HS-5 (cell line): ENCODE results near the gene SKIL.
"Not testable (repeated sequence)": the region's sequence is repeated elsewhere in the genome, so short reads cannot be mapped to it uniquely, and the experiment has no call there.

Experiments
- DNase-seq: peaks from one replicate; pipeline ENCODE4 v3.0.0-alpha.2; 2012; ENCODE audit warnings: low read depth

The SKIL gene, protein sequence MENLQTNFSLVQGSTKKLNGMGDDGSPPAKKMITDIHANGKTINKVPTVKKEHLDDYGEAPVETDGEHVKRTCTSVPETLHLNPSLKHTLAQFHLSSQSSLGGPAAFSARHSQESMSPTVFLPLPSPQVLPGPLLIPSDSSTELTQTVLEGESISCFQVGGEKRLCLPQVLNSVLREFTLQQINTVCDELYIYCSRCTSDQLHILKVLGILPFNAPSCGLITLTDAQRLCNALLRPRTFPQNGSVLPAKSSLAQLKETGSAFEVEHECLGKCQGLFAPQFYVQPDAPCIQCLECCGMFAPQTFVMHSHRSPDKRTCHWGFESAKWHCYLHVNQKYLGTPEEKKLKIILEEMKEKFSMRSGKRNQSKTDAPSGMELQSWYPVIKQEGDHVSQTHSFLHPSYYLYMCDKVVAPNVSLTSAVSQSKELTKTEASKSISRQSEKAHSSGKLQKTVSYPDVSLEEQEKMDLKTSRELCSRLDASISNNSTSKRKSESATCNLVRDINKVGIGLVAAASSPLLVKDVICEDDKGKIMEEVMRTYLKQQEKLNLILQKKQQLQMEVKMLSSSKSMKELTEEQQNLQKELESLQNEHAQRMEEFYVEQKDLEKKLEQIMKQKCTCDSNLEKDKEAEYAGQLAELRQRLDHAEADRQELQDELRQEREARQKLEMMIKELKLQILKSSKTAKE

DNA sequence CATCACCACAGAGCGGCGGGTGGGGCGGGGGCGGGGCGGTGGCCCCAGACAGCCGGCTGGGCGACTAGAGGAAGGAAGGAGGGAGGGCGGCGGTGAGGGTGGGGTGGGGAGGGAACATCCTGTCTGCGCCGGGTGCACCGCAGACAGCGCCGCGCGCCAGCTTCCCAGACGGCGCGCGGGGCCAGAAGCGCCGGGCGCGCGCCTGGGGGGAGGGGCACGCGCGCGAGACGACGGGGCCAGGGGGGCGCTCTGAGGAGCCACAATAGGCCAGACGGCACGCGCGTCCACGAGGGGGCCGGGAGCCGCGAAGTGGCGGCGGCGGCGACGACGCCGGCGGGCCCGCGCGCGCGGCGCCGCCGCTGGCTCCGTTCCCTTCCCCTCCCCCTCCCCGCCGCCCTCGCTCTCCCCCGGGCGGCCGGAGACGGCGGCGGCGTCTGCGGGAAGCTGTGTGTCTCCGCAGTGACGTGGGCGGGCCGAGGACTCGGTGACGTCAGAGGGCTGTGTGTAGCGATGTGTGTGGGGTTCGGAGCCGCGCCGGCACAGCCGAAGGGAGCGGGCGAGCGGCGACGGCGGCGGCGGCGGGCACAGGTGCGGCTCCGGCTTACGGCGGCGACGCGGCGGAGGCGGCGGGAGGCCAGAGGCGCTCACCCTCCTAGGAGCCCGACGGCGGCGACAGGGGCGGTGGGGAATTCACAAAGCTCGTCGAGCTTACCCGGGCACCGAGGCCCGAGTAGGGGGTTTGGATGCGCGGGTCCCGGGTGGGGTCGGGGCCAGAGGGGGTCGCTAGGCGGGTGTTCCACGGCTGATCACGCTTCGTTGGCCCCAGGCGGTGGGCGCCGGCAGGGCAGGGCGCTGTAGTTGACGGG lies at the start of gene SKIL:
TSS of gene SKIL (plus strand) at position 540 of the 866 bp plus-strand sequence. CDS start 2,617 bp downstream, outside the sequence.
- peak; percentile 63 for DNase-seq

DNA sequence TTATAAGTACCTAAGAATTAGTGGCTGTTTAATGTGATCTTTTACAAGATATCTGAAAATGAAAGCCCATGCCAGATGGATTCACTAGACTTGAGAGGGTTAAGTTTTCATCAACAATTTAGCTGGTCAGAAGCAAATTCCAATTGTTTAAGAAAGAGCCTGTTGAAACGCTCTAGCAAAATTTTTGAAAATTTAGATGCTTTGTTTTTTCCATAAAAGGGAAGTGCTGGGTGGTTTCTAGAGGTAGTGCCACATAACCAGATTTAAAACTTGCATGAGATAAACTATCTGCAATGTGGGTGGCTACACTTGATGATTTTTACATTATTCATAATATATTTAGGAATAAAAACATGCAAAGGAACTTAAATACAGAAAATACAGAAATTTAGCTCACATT lies 48.5 kb upstream of the SKIL start:
- DNase-seq, result no peak

DNA sequence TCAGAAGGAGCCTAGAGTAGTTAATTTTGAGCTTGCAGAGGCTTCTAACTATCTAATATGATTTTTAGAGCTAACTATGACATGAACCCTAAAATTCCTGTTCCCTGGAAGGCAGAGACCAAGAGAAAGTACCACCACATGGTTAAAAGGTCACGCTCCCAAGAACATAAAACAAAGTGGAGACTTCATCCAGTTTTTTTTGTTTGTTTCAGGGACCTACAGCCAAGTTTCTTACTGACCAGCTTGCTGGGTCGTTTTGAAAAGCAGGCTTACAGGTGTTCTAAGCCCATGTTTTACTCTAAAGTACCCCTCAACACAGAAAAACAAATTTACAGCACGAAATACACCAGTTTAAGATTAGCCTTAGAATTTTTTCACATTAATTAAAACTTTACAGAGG lies 39.6 kb upstream of the SKIL start:
- DNase-seq, result no peak

DNA sequence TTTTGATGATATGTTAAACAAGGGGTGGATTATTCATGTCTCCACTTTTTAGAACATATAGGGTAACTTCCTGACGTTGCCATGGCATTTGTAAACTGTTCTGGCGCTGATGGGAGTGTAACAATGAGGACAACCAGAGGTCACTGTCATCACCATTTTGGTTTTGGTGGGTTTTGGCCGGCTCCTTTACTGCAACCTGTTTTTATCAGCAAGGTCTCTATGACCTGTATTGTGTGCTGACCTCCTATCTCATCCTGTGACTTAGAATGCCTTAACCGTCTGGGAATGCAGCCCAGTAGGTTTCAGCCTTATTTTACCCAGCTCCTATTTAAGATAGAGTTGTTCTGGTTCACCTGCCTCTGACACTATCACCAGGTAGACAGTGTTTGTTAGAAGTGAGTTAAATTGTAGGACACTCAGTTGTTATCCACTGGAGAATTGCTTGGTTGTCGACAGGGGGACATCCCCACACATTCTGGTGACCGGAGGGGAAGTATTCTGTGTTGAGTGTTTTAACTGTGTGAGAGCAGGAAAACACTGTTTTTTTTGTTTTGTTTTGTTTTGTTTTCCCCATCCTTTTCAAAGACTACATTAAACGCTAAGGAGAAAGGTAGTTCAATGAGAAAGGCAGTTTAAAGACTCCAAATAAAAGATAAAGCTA lies 36.9 kb upstream of the SKIL start:
- DNase-seq, result no peak

DNA sequence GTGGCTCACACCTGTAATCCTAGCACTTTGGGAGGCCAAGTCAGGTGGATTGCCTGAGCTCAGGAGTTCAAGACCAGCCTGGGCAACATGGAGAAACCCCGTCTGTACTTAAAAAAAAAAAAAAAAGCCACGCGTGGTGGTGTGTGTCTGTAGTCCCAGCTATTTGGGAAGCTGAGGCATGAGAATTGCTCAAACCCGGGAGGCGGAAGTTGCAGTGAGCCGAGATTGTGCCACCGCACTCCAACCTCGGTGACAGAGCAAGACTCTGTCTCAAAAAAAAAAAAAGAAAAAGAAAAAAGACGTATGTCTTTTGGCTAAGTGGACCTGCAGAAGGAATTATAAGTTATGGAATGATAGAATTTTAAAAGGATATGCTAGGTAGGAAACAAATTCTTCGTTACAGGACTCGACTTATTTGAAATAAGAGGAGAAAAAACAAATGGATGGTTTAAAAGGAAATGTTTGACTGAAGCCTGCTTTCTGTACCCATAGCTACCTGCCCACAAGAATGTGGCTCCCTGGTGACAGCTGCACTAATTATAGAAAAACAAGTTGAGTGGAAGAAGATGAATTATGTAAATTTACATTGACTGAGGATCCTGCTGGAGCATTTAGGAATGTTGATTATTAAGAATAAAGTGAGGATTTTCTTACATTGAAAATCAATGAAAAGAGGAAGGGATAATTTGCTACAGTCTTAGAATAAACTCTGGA lies 36.0 kb upstream of the SKIL start:
- no peak for DNase-seq

DNA sequence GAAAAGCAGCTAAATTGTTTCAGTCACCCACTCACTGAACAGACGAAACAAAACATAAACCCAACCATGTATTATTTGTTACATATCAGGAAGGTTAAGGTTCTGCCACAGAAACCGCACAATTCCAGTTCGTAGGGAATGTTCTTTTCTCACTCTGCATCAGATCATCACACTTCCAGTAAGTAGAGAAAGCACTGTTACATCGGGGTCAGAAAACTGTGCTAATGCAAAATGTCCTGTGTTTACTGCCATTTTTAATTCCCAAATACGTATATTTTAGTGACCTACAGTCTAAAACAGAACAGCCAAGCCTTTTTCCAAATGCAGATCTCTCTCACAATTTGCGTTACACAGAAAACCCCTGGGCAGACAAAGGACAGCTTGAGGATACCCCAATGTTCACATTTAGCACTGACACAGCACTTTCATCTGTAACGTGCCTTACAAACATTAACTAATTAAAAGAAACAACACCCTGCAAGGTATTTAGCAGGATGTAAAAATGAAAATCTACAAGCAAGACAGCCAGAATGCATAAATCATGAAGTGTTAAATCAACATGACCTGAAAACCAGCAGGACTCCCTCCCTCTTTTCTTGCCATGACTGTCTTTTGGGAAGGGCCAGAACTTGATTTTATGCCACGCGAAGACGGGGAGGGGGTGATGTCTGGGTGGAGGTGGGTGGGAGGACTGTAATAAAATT lies 34.8 kb upstream of the SKIL start:
- no peak for DNase-seq

DNA sequence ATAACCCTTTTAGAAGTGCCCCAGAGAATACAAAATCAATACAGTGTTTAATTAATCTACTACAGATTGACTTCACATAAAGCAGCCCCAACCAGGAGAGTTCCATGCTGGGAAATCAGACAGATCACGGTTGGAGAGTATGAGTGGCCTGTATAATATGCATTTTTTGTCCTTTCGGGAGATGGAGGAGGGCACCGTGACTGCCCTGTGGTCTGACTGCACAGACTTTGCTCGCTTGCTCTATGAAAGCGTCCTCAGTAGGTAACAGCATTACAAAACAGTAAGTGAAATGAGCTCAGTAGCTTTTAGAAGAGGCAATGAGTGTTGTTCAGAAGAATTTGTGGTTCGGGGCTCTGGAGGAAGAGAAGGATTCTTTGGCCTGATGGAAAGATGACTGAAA lies 34.2 kb upstream of the SKIL start:
- DNase-seq, result no peak

DNA sequence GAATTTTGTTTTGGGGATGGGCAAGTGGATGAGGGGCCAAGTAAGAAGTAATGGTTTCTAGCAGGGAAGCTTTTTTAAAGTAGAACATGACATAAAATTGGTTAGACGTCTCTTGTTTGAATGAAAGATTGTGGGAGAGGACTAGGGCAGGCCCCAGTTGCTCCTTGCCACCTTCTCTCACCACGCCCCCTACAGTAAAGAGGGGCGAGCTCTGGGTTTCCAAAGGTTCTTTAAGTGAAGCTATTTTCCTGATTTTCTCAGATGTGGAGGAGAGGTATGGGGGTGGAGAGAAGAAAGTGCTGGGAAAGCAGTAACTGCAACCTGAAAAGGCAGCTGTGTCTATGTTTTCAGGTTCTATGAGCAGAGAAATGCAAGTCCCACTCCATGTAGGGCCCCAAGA lies 32.6 kb upstream of the SKIL start:
- no peak for DNase-seq

DNA sequence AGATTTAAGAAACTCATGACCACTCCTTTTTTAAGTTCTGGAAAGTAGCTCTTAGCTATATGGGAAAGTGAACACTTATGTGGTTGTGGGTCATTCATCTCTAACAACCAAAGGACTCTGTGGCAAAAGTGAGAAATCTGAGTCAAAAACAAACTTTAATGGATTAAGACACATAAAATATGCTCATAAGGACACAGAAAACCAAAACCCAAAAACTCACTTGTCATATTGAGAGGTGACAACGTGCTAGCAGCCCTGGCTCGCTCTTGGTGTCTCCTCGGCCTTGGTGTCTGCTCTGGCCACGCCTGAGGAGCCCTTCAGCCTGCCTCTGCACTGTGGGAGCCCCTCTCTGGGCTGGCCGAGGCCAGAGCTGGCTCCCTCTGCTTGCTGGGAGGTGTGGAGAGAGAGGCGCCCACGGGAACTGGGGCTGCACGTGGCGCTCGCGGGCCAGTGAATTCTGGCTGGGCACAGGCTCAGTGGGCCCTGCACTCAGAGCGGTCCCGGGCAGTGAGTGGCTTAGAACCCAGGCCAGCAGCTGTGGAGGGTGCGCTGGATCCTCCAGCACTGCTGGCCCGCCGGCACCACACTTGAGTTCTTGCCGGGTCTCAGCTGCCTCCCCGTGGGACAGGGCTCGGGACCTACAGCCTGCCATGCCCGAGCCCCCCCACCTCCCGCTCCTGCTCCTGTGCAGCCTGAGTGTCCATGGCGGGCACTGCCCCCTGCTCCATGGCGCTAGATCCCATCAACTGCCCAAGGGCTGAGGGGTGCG lies 30.3 kb upstream of the SKIL start:
- DNase-seq, result no peak

DNA sequence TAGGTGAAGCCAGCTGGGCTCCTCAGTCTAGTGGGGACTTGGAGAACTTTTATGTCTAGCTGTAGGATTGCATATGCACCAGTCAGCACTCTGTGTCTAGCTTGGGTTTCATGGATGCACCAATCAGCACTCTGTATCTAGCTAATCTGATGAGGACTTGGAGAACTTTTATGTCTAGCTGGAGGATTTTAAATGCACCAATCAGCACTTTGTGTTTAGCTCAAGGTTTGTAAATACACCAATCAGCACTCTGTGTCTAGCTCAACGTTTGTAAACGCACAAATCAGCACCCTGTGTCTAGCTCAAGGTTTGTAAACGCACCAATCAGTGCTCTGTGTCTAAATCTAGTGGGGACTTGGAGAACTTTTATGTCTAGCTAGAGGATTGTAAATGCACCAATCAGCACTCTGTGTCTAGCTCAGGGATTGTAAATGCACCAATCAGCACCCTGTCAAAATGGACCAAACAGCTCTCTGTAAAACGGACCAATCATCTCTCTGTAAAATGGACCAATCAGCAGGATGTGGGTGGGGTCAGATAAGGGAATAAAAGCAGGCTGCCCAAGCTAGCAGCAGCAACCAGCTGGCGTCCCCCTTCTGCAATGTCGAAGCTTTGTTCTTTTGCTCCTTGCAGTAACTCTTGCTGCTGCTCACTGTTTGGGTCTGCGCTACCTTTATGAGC lies 29.5 kb upstream of the SKIL start:
- DNase-seq, result not testable (repeated sequence)

DNA sequence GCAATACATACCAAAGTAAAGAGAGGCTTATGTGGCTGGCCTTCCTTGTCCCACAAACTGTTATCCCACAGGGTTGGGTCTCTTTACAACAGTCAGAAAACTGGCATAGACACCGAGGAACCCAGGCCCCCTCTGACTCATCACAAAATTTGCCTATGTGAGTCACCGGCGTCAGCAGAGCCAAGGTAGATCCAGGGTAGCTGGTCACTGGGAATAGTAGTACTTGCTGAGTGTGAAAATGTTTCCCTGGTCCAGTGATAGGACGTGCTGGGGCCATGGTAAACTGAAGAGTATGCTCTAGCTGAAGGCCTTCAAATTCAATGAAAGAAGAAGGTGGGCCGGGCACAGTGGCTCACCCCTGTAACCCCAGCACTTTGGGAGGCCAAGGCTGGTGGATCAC lies 27.1 kb upstream of the SKIL start:
- DNase-seq, result no peak

DNA sequence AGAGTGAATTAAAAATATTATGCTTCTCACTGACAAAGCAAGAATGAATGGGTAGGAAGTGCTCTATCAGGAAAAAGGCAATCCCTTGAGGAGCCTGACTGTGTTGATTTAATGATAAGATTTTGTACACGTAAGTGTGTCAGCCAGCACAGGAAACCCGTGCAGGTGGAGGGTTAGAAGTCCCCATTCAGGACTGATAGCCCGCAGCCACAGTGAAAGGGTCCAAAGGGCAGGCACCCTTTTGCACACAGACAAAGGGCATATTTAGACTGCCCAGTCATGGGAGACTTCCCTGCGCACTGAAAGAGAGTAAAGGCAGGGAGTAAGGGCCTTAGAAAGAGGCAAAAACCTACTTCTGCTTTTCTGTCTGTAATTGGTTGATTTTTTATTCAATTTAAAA lies 26.4 kb upstream of the SKIL start:
- DNase-seq, result no peak

DNA sequence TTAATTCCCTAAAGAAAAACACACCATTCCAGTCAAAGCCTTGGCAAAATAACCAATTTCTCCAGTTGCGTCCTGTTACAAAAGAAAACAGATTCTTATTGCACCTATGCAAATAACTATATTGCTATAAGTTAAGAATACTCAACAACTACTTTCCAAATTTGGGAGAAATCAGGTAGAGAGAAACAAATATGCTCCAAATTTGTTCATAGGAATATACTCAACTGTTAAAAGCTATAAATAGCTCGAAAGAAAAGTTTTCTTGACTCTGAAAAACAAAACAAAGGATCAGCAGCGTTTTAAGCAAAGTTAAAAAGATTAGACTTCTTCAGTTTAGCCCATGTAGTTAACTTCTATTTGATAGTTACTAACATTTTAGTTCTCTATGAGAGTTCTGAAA lies 20.1 kb upstream of the SKIL start:
- DNase-seq, result no peak

DNA sequence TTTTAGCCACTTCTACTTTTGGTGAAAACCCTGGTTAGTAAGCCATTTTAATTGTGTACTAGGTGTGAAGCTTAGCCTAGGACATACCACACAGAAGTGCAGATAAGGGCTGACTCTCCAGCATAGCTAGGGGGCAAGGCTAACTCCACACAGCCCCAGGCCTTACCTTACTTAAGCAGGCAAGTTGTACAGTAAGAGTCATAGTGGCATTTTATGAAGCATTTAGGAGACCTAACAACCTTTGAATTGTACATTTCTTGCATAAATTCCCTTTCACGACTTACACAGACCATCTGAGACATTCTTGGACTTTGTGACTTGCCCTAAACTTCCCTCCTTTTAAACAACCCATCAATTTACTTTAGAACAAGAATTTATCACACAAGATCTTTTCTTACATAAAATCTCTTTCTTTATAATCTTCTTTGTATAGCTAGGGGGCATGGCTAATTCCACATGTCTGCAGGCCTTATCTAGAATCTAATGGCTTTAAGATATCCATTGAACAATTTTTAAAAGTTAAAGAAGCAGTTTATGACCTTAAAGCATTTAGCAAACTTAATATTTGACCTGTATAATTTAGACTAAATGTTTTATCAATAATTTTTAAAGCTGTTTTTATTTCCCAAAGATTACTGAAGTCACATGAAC lies 18.7 kb upstream of the SKIL start:
- no peak for DNase-seq

DNA sequence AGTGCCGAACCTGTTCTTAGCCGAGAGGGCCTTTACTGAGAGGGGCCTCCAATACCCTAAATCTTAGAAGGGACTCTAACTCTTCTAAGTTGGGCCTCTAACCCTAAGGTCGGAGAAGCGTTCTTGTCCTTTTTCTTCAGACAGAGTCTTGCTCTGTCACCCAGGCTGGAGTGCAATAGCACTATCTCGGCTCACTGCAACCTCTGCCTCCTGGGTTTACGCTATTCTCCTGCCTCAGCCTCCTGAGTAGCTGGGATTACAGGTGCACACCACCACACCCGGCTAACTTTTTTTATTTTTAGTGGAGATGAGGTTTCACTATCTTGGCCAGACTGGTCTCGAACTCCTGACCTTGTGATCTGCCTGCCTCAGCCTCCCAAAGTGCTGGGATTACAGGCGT lies 15.2 kb upstream of the SKIL start:
- DNase-seq, result not testable (repeated sequence)

DNA sequence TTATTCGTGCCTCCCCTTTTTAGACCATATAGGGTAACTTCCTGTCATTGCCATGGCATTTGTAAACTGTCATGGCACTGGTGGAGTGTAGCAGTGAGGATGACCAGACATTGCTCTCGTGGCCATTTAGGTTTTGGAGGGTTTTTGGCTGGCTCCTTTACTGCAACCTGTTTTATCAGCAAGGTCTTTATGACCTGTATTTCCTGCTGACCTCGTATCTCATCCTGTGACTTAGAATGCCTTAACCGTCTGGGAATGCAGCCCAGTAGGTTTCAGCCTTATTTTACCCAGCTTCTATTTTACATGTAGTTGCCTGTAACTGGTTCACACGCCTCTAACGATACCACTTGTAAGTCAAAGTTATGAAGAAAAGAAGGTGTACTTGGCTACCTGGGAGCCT lies 13.7 kb upstream of the SKIL start:
- not testable (repeated sequence) for DNase-seq

DNA sequence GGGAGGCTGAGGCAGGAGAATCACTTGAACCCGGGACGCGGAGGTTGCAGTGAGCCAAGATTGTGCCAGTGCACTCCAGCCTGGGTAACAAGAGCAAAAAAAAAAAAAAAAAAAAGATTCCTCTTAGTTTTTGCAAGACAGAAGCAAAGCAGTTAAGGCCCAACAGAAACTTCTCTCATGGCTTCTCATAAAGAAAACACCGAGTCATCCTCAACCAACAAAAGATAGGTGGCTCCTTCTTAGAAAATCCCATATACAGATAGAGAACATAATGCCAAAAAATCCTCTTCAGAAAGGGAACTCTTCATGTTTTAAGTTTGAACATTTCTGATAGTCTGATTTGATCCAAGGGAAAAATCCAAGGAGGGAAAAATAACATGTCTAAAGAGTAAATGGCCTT lies 12.5 kb upstream of the SKIL start:
- DNase-seq, result no peak

DNA sequence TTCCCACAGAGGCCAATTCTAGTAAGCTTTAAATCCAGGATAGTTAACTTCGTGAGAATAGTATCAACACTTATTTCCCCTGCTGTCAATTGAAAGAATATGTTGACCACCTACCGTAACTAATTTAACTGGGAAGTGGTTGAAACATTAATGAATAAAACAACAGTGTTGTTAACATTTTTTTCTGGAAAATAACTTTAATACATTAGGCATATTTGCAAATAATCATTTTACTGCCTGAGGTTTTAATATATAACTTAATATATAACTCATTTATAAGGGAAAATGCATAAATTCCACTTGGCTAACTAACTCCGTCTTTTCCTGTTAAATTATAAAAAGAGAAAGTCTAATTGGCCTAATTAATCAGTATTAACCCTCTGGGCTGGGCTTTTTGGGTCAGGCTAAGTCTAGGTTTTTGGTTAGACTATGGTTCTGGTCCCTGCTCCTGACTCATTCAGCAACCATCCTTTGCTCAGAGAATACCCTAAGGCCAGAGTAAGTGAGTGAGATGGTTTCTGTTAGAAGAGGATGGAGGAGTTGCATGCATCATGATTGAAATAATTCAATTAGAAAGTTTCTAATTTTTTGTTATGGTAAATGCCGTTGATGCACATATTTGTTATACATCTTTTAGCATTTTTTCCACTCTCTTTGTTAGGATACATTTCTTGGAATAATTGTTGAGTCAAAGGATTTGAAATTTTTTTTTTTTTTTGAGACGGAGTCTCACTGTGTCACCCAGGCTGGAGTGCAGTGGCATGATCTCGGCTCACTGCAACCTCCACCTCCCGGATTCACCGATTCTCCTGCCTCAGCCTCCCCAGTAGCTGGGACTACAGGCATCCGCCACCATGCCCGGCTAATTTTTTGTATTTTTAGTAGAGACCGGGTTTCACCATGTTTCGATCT lies 10.8 kb upstream of the SKIL start:
- DNase-seq, result no peak
